Astrocyte (in vitro differentiated cells and primary cell): ENCODE data around the gene IER2. TPM values are rescaled to one million over a fixed set of nuclear protein-coding genes. Genes with fewer than 3 reads are reported as not detected.

Experiments used
- DNase-seq: peaks from one replicate; pipeline ENCODE4 v3.0.0-alpha.2; 2010; ENCODE audit warnings: low read depth
- FAIRE-seq: peaks from 2 replicates; lab custom pipeline; 2011; peaks lifted over from hg19 to GRCh38; lab: Jason Lieb, UNC
- H2AFZ ChIP-seq: 2 replicates; pipeline ENCODE4 v1.6.0; 2012; ENCODE audit warnings: low read depth, low read length, inconsistent platforms
- H3K27ac ChIP-seq: 2 replicates; pipeline ENCODE4 v1.5.1; 2011; ENCODE audit warnings: low read depth, low read length, inconsistent platforms
- H3K27me3 ChIP-seq: 2 replicates; pipeline ENCODE4 v1.6.0; 2011; ENCODE audit warnings: low read length, inconsistent platforms; ENCODE audit not compliant: insufficient read depth
- H3K36me3 ChIP-seq: 2 replicates; pipeline ENCODE4 v1.5.1; 2011; ENCODE audit warnings: low read length, inconsistent platforms; ENCODE audit not compliant: insufficient read depth
- H3K4me1 ChIP-seq: 2 replicates; pipeline ENCODE4 v1.5.1; 2011; ENCODE audit warnings: low read length, inconsistent platforms; ENCODE audit not compliant: insufficient read depth
- H3K4me2 ChIP-seq: 2 replicates; pipeline ENCODE4 v1.6.0; 2012; ENCODE audit warnings: low read length, inconsistent platforms
- H3K4me3 ChIP-seq: 2 replicates; pipeline ENCODE4 v1.5.1; 2011; ENCODE audit warnings: low read depth, mild to moderate bottlenecking, low read length, inconsistent platforms; ENCODE audit not compliant: insufficient read depth
- H3K79me2 ChIP-seq: 2 replicates; pipeline ENCODE4 v1.6.0; 2012; ENCODE audit warnings: mild to moderate bottlenecking, low read length, inconsistent platforms; ENCODE audit not compliant: insufficient read depth
- H3K9ac ChIP-seq: 2 replicates; pipeline ENCODE4 v1.6.0; 2012; ENCODE audit warnings: mild to moderate bottlenecking, low read length, inconsistent platforms
- H3K9me3 ChIP-seq: 2 replicates; pipeline ENCODE4 v1.5.1; 2012; ENCODE audit warnings: low read depth, mild to moderate bottlenecking, low read length, inconsistent platforms; ENCODE audit not compliant: insufficient read depth
- H4K20me1 ChIP-seq: 2 replicates; pipeline ENCODE4 v1.6.0; 2012; ENCODE audit warnings: low read length, inconsistent platforms; ENCODE audit not compliant: insufficient read depth
- H3K27ac Mint-ChIP-seq: one replicate; pipeline ENCODE4 v1.8.0; 2021; ENCODE audit warnings: mild to moderate bottlenecking, mixed read lengths; ENCODE audit not compliant: unreplicated experiment
- H3K27me3 Mint-ChIP-seq: one replicate; pipeline ENCODE4 v1.8.0; 2021; ENCODE audit warnings: low read depth, mixed read lengths; ENCODE audit not compliant: unreplicated experiment
- H3K36me3 Mint-ChIP-seq: one replicate; pipeline ENCODE4 v1.8.0; 2021; ENCODE audit warnings: low read depth, mixed read lengths; ENCODE audit not compliant: unreplicated experiment
- H3K4me1 Mint-ChIP-seq: one replicate; pipeline ENCODE4 v1.8.0; 2021; ENCODE audit warnings: low read depth, mixed read lengths; ENCODE audit not compliant: unreplicated experiment
- H3K4me3 Mint-ChIP-seq: one replicate; pipeline ENCODE4 v1.8.0; 2021; ENCODE audit warnings: mild to moderate bottlenecking, moderate library complexity, mixed read lengths; ENCODE audit not compliant: unreplicated experiment
- H3K9me3 Mint-ChIP-seq: one replicate; pipeline ENCODE4 v1.8.0; 2021; ENCODE audit warnings: mild to moderate bottlenecking, mixed read lengths; ENCODE audit not compliant: unreplicated experiment
- CTCF ChIP-seq: IDR thresholded peaks from 2 replicates; pipeline ENCODE4 v1.5.1; 2011; ENCODE audit warnings: low read depth, mild to moderate bottlenecking, inconsistent platforms, low read length, moderate library complexity; ENCODE audit not compliant: insufficient read depth
- EZH2 ChIP-seq: IDR thresholded peaks from 2 replicates; pipeline ENCODE4 v1.6.1; 2012; ENCODE audit warnings: mild to moderate bottlenecking, low read length, inconsistent platforms; ENCODE audit not compliant: insufficient read depth
- total RNA-seq: library from RNA; stranded (reverse); gene quantifications from 2 replicates; pipeline ENCODE4 v1.2.1, GENCODE V29; 2021

IER2 gene
- total RNA-seq, 1 donor from 2014 or later, result 71.3 TPM

- Mint-ChIP-seq H3K4me3 (no peak overlapping the region), H3K9me3 (peaks cover 8% of the 10 kb centered on the region), H3K4me1 (peaks cover 3% of the 10 kb centered on the region), H3K27ac (no peak overlapping the region), H3K27me3 (peaks cover 14% of the 10 kb centered on the region), H3K36me3 (peaks cover 10% of the 10 kb centered on the region)
- Histone ChIP-seq H3K27me3 (no peaks in the 10 kb centered on the region), H2AFZ (no peak overlapping the region), H3K4me1 (peaks cover 5% of the 10 kb centered on the region), H3K9me3 (no peaks in the 10 kb centered on the region), H3K36me3 (peaks cover 3% of the 10 kb centered on the region), H3K27ac (no peak overlapping the region), H4K20me1 (peaks cover 6% of the 10 kb centered on the region), H3K79me2 (no peaks in the 10 kb centered on the region), H3K4me2 (no peak overlapping the region), H3K9ac (no peak overlapping the region), H3K4me3 (no peak overlapping the region)
- FAIRE-seq (no peak), DNase-seq (no peak)
- TF ChIP-seq EZH2 (no peak), CTCF (peak; percentile 47)
These were observed 45.8 kb upstream of the IER2 start for GRCh38 chr19:13104360-13104847.

GRCh38 chr19:13104848-13105711, 45.1 kb upstream of the IER2 start:
- Mint-ChIP-seq H3K27me3 (peaks cover 10% of the 10 kb centered on the region), H3K27ac (no peak overlapping the region), H3K4me1 (peaks cover 2% of the 10 kb centered on the region), H3K36me3 (peaks cover 7% of the 10 kb centered on the region), H3K4me3 (no peak overlapping the region), H3K9me3 (peaks cover 4% of the 10 kb centered on the region)
- Histone ChIP-seq H3K36me3 (peaks cover 5% of the 10 kb centered on the region), H3K79me2 (no peaks in the 10 kb centered on the region), H2AFZ (no peak overlapping the region), H4K20me1 (peaks cover 4% of the 10 kb centered on the region), H3K4me3 (no peak overlapping the region), H3K4me2 (no peak overlapping the region), H3K4me1 (peaks cover 5% of the 10 kb centered on the region), H3K27ac (no peak overlapping the region), H3K9me3 (no peaks in the 10 kb centered on the region), H3K9ac (no peak overlapping the region), H3K27me3 (no peaks in the 10 kb centered on the region)
- FAIRE-seq (no peak), DNase-seq (no peak)
- no peak for TF ChIP-seq EZH2
- TF ChIP-seq CTCF, result no peak
